OCI-LY7 (cell line): Measurements from ENCODE around the gene XPO4. TPM values are rescaled to one million over a fixed set of nuclear protein-coding genes. Genes with fewer than 3 reads are reported as not detected.

Experiments
- BruUV-seq: library from RNA; stranded (reverse); fragments of 400-500 nt; replicated peaks from 2 replicates; lab custom pipeline; 2021; lab: Mats Ljungman, UMichigan
- CTCF ChIA-PET: fragments of 300-600 bp; sonication (Branson Sonifier 250); formaldehyde crosslinking; loops from one replicate; lab custom pipeline; 2022; ENCODE audit warnings: antibody characterized with exemption; ENCODE audit not compliant: unreplicated experiment; lab: Charles Lee
- POLR2A ChIA-PET: fragments of 300-600 bp; sonication (Branson Sonifier 250); formaldehyde crosslinking; loops from one replicate; lab custom pipeline; 2022; ENCODE audit warnings: antibody characterized with exemption; lab: Charles Lee
- DNase-seq: peaks from one replicate; pipeline ENCODE4 v3.0.0-alpha.2; 2015; ENCODE audit warnings: low spot score
- H2AFZ ChIP-seq: fragments of 200-600 bp; sonication (generic), shearing (Covaris generic); 2 replicates; pipeline ENCODE4 v1.6.1; 2014; ENCODE audit warnings: mild to moderate bottlenecking, antibody characterized with exemption, low read length, moderate library complexity
- H3K27ac ChIP-seq: fragments of 200-600 bp; sonication (generic); 2 replicates; pipeline ENCODE4 v1.5.1; 2014; ENCODE audit warnings: mixed run types, low read depth, mild to moderate bottlenecking, moderate library complexity, low read length, inconsistent platforms; ENCODE audit not compliant: poor library complexity, severe bottlenecking
- H3K36me3 ChIP-seq: fragments of 200-600 bp; sonication (generic); 2 replicates; pipeline ENCODE4 v1.6.1; 2014; ENCODE audit warnings: mild to moderate bottlenecking, antibody characterized with exemption, low read length, moderate library complexity, mixed read lengths; ENCODE audit not compliant: insufficient read depth
- H3K4me1 ChIP-seq: fragments of 200-600 bp; sonication (generic); 2 replicates; pipeline ENCODE4 v1.5.1; 2014; ENCODE audit warnings: mild to moderate bottlenecking, low read length; ENCODE audit not compliant: insufficient read depth, poor library complexity, severe bottlenecking
- H3K4me2 ChIP-seq: fragments of 200-600 bp; sonication (generic); 2 replicates; pipeline ENCODE4 v1.6.1; 2014; ENCODE audit warnings: mild to moderate bottlenecking, low read length
- H3K4me3 ChIP-seq: fragments of 200-600 bp; sonication (generic); 2 replicates; pipeline ENCODE4 v1.5.1; 2014; ENCODE audit warnings: mild to moderate bottlenecking, low read depth, low read length; ENCODE audit not compliant: poor library complexity, severe bottlenecking
- H3K79me2 ChIP-seq: fragments of 200-600 bp; sonication (generic); 2 replicates; pipeline ENCODE4 v1.6.1; 2016; ENCODE audit warnings: low read depth, mild to moderate bottlenecking, low read length, moderate library complexity, mixed read lengths; ENCODE audit not compliant: insufficient read depth
- H3K9me2 ChIP-seq: fragments of 200-600 bp; sonication (generic); 2 replicates; pipeline ENCODE4 v1.6.1; 2016; ENCODE audit warnings: mild to moderate bottlenecking, low read length, mixed read lengths; ENCODE audit not compliant: insufficient read depth
- H3K9me3 ChIP-seq: fragments of 200-600 bp; sonication (generic); 2 replicates; pipeline ENCODE4 v1.6.1; 2014; ENCODE audit warnings: mild to moderate bottlenecking, mixed run types, low read length, mixed read lengths
- H4K20me1 ChIP-seq: fragments of 200-600 bp; sonication (generic); 2 replicates; pipeline ENCODE4 v1.6.1; 2014; ENCODE audit warnings: mild to moderate bottlenecking, antibody characterized with exemption, low read length, moderate library complexity, mixed read lengths; ENCODE audit not compliant: insufficient read depth
- EZH2phosphoT487 ChIP-seq: fragments of 200-600 bp; sonication (generic); IDR thresholded peaks from 2 replicates; pipeline ENCODE4 v1.6.1; 2018; ENCODE audit warnings: low read depth, borderline replicate concordance, mild to moderate bottlenecking, mixed run types, antibody characterized with exemption, low read length, moderate library complexity, mixed read lengths
- intact Hi-C: fragments of 100-400 bp; cut with micrococcal nuclease; formaldehyde crosslinking; loops from one replicate; pipeline ENCODE4 v1.10.0; 2022; ENCODE audit not compliant: unreplicated experiment
- total RNA-seq, 2 experiments: library from RNA; depleted of rRNA in 1 of 2; stranded (reverse); fragments of >200 nt in 1 of 2; shearing (Covaris generic) in 1 of 2; gene quantifications; 2 replicates each; pipeline ENCODE4 v1.2.3, GENCODE V29; 2014 to 2022
- TF ChIP-seq, protein P1 (sequence below): fragments of 200-600 bp; sonication (generic); conservative IDR thresholded peaks from 2 replicates; pipeline ENCODE4 v1.5.1; 2014; ENCODE audit warnings: mild to moderate bottlenecking, antibody characterized with exemption, low read length, moderate library complexity, mixed read lengths

The XPO4 gene
- total RNA-seq, 2 experiments from 2014 or later: 20.6 to 26.9 TPM

DNA sequence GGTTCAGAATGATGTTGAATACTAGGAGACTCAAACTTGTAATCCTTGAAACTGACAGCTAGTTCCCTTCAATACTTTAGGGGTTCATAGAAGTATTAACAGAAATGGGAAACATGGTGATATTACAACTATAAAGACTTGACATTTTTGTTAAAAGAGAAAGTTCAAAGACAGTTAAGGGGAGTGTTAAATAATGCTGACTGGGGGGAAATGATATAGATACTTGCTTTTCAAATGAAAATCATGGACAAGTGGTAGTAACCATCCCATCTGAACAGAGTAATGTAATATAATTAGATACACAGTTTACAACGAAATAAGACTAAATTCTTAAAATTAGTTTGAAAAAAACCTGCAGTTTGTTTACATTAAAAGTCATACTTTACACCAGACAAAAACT, 122.2 kb downstream of the XPO4 start:
- no peak overlapping the region for H3K4me3 ChIP-seq
- ChIA-PET POLR2A (interaction anchor here (0.7 to 1.1 kb wide), 2 partner anchors 9 to 10 kb away, joined by 3 read pairs; no protein-coding TSS in a partner anchor), CTCF (no interaction called here)
- TF ChIP-seq, protein P1, sequence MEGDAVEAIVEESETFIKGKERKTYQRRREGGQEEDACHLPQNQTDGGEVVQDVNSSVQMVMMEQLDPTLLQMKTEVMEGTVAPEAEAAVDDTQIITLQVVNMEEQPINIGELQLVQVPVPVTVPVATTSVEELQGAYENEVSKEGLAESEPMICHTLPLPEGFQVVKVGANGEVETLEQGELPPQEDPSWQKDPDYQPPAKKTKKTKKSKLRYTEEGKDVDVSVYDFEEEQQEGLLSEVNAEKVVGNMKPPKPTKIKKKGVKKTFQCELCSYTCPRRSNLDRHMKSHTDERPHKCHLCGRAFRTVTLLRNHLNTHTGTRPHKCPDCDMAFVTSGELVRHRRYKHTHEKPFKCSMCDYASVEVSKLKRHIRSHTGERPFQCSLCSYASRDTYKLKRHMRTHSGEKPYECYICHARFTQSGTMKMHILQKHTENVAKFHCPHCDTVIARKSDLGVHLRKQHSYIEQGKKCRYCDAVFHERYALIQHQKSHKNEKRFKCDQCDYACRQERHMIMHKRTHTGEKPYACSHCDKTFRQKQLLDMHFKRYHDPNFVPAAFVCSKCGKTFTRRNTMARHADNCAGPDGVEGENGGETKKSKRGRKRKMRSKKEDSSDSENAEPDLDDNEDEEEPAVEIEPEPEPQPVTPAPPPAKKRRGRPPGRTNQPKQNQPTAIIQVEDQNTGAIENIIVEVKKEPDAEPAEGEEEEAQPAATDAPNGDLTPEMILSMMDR: no peak
- no peak for TF ChIP-seq EZH2phosphoT487
- no TSS peak for BruUV-seq
- H2AFZ ChIP-seq: no peak overlapping the region
- H3K9me3 ChIP-seq: no peaks in the 10 kb centered on the region
- peaks cover 81% of the 10 kb centered on the region for H3K36me3 ChIP-seq
- intact Hi-C loops: no loop called here
- no peaks in the 10 kb centered on the region for H3K79me2 ChIP-seq
- H3K4me1 ChIP-seq: no peaks in the 10 kb centered on the region
- no peaks in the 10 kb centered on the region for H4K20me1 ChIP-seq
- no peak overlapping the region for H3K27ac ChIP-seq
- no peak overlapping the region for H3K4me2 ChIP-seq
- no peaks in the 10 kb centered on the region for H3K9me2 ChIP-seq
- DNase-seq: no peak

DNA sequence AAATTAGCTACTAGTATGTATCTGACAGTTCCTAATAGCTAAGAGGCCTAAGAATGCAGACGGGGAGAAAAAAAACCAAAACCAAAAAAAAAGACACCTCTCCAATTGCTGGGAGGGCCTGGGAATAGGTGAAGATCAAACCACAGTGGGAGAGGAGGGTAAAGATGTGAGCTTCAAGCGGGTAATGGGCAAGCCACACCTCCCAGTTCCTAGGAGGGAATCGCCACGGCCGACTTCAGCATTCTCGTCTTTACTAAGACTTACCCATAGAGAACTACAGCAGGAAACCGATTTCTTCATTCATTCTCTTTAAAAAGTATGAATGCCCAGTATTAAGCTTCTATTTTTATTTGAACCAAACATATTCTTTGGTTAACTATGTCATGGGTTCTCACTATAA, 123.1 kb downstream of the XPO4 start:
- intact Hi-C loops: no loop called here
- CTCF ChIA-PET: no interaction called here
- no peaks in the 10 kb centered on the region for H4K20me1 ChIP-seq
- no TSS peak for BruUV-seq
- no peak overlapping the region for H2AFZ ChIP-seq
- TF ChIP-seq EZH2phosphoT487: no peak
- TF ChIP-seq, protein P1: no peak
- H3K36me3 ChIP-seq: peaks cover 72% of the 10 kb centered on the region
- no peaks in the 10 kb centered on the region for H3K79me2 ChIP-seq
- H3K9me3 ChIP-seq: no peaks in the 10 kb centered on the region
- H3K4me2 ChIP-seq: no peak overlapping the region
- no peaks in the 10 kb centered on the region for H3K9me2 ChIP-seq
- H3K27ac ChIP-seq: no peak overlapping the region
- DNase-seq: no peak
- POLR2A ChIA-PET: interaction anchor here (0.6 to 1.5 kb wide), 4 partner anchors 8 to 121 kb away, joined by 3 to 5 read pairs (median 3); no protein-coding TSS in a partner anchor
- H3K4me1 ChIP-seq: no peaks in the 10 kb centered on the region
- no peak overlapping the region for H3K4me3 ChIP-seq

DNA sequence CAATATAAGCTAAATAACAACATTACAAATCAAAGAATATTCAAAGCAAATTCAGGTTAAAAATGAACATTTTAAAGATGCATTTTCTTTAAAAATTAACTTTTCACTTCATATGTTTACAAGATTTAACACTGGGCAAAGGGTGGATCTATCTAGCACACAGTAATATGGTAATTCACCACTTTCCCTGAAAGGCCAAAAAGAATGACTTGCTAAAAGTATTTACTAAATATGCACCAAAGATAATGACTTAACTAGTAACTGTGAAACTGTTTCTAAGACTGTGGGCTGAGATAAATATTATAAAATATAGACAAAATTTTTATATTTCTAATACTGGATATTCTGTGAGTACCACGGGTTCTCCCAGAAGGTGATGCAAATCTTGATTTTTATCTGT, 124.2 kb downstream of the XPO4 start:
- Histone ChIP-seq H3K4me1 (no peaks in the 10 kb centered on the region), H3K27ac (no peak overlapping the region), H3K9me2 (no peaks in the 10 kb centered on the region), H3K79me2 (no peaks in the 10 kb centered on the region), H3K9me3 (no peaks in the 10 kb centered on the region), H4K20me1 (no peaks in the 10 kb centered on the region), H3K4me2 (no peak overlapping the region), H2AFZ (no peak overlapping the region), H3K4me3 (no peak overlapping the region), H3K36me3 (peaks cover 61% of the 10 kb centered on the region)
- ChIA-PET POLR2A (interaction anchor here (1.5 kb wide), 1 partner anchor 9 kb away, joined by 5 read pairs; no protein-coding TSS in a partner anchor), CTCF (no interaction called here)
- no TSS peak for BruUV-seq
- no peak for DNase-seq
- intact Hi-C loops: no loop called here
- TF ChIP-seq EZH2phosphoT487: no peak
- TF ChIP-seq, protein P1: no peak
